SK-N-SH (cell line): ENCODE data around the gene PIANP. TPM values are rescaled to one million over a fixed set of nuclear protein-coding genes. Genes with fewer than 3 reads are reported as not detected.

Experiments
- CTCF ChIA-PET: fragments of 300-600, 350-600 bp; formaldehyde crosslinking; extraction: SDS; loops from one replicate; lab custom pipeline; 2021; lab: Yijun Ruan, JAX
- POLR2A ChIA-PET: fragments of 350-600 bp; sonication (Branson Sonifier 250); formaldehyde crosslinking; extraction: SDS; loops from one replicate; lab custom pipeline; 2020; ENCODE audit warnings: antibody characterized with exemption, inconsistent platforms; lab: Yijun Ruan, JAX
- DNase-seq: peaks from one replicate; pipeline ENCODE4 v3.0.0; 2012
- H2AFZ ChIP-seq: fragments of 200-600 bp; sonication (generic); 2 replicates; pipeline ENCODE4 v1.8.1; 2016; ENCODE audit warnings: antibody characterized with exemption, mild to moderate bottlenecking, low read depth
- H3F3A ChIP-seq: fragments of 200-600 bp; sonication (generic); replicated peaks from 2 replicates; pipeline ENCODE3; 2016; ENCODE audit warnings: antibody characterized with exemption, mild to moderate bottlenecking; ENCODE audit not compliant: insufficient read depth
- H3K27ac ChIP-seq, 2 experiments: fragments of 200-500 bp in 1 of 2; fragments of 200-600 bp in 1 of 2; sonication (Bioruptor generic) in 1 of 2; sonication (generic), shearing (Covaris generic) in 1 of 2; 2 replicates each; pipeline versions ENCODE4 v1.5.1 to v1.6.1; 2014 to 2016; ENCODE audit warnings: low read depth in 2 of 2, inconsistent platforms in 1 of 2, low read length in 1 of 2, mild to moderate bottlenecking in 1 of 2, mixed read lengths in 1 of 2
- H3K27me3 ChIP-seq: fragments of 200-600 bp; sonication (generic), shearing (Covaris generic); 2 replicates; pipeline ENCODE4 v1.6.1; 2016; ENCODE audit warnings: mixed run types; ENCODE audit not compliant: insufficient read depth
- H3K36me3 ChIP-seq, 2 experiments: fragments of 200-500 bp in 1 of 2; fragments of 200-600 bp in 1 of 2; sonication (Bioruptor generic) in 1 of 2; sonication (generic) in 1 of 2; replicated peaks in 1 of 2; 2 replicates each; pipeline versions ENCODE3 to v1.5.1; 2014 to 2016; ENCODE audit warnings: low read length in 1 of 2, mild to moderate bottlenecking in 1 of 2; ENCODE audit not compliant: insufficient read depth in 2 of 2, control insufficient read depth in 1 of 2
- H3K4me1 ChIP-seq, 2 experiments: fragments of 200-500 bp in 1 of 2; fragments of 200-600 bp in 1 of 2; sonication (Bioruptor generic) in 1 of 2; sonication (generic), shearing (Covaris generic) in 1 of 2; 2 replicates each; pipeline versions ENCODE4 v1.5.1 to v1.6.1; 2014 to 2016; ENCODE audit warnings: low read depth in 1 of 2, low read length in 1 of 2, mixed run types in 1 of 2; ENCODE audit not compliant: insufficient read depth in 2 of 2, control insufficient read depth in 1 of 2
- H3K4me2 ChIP-seq: fragments of 200-600 bp; sonication (generic), shearing (Covaris generic); 2 replicates; pipeline ENCODE4 v1.6.1; 2017; ENCODE audit warnings: mixed run types
- H3K4me3 ChIP-seq, 2 experiments: fragments of 200-500 bp in 1 of 2; fragments of 200-600 bp in 1 of 2; sonication (Bioruptor generic) in 1 of 2; sonication (generic), shearing (Covaris generic) in 1 of 2; 2 replicates each; pipeline versions ENCODE4 v1.5.1 to v1.8.1; 2014 to 2016; ENCODE audit warnings: low read depth in 2 of 2, inconsistent platforms in 1 of 2, low read length in 1 of 2, mild to moderate bottlenecking in 1 of 2, mixed read lengths in 1 of 2, moderate library complexity in 1 of 2
- H3K79me2 ChIP-seq: fragments of 200-600 bp; sonication (generic); 2 replicates; pipeline ENCODE4 v1.8.1; 2017; ENCODE audit warnings: mild to moderate bottlenecking; ENCODE audit not compliant: insufficient read depth
- H3K9ac ChIP-seq: fragments of 200-600 bp; sonication (generic); 2 replicates; pipeline ENCODE4 v1.6.1; 2017; ENCODE audit warnings: mixed run types
- H3K9me2 ChIP-seq: fragments of 200-600 bp; sonication (generic); 2 replicates; pipeline ENCODE4 v1.6.1; 2017; ENCODE audit warnings: mixed run types
- H3K9me3 ChIP-seq: fragments of 200-600 bp; sonication (generic); 2 replicates; pipeline ENCODE4 v1.6.1; 2017; ENCODE audit warnings: mixed run types, mild to moderate bottlenecking, moderate library complexity
- H4K20me1 ChIP-seq: fragments of 200-600 bp; sonication (generic); 2 replicates; pipeline ENCODE4 v1.6.1; 2017; ENCODE audit warnings: mild to moderate bottlenecking, mixed run types; ENCODE audit not compliant: insufficient read depth
- CHD2 ChIP-seq: fragments of 150-350 bp; IDR thresholded peaks from 2 replicates; pipeline ENCODE4 v1.6.1; 2018; ENCODE audit warnings: low read length; ENCODE audit not compliant: partially characterized antibody
- EP300 ChIP-seq, 2 experiments: IDR thresholded peaks; 2 replicates each; pipeline versions ENCODE4 v1.4.0 to v1.6.1; 2012; ENCODE audit warnings: borderline replicate concordance in 1 of 2, low read depth in 1 of 2, low read length in 1 of 2
- FOSL2 ChIP-seq: IDR thresholded peaks from 2 replicates; pipeline ENCODE4 v1.4.0; 2012; ENCODE audit warnings: low read depth, mild to moderate bottlenecking, moderate library complexity, borderline replicate concordance
- FOXJ3 ChIP-seq: sonication (generic); formaldehyde crosslinking; IDR thresholded peaks from 2 replicates; pipeline ENCODE4 v1.5.1; 2020; ENCODE audit warnings: mild to moderate bottlenecking, missing genetic modification reagents
- FOXM1 ChIP-seq: IDR thresholded peaks from 2 replicates; pipeline ENCODE4 v1.4.0; 2012; ENCODE audit warnings: low read depth, mild to moderate bottlenecking
- GATA2 ChIP-seq: sonication (generic); formaldehyde crosslinking; IDR thresholded peaks from 2 replicates; pipeline ENCODE4 v1.5.0; 2020; ENCODE audit warnings: mild to moderate bottlenecking, missing genetic modification reagents
- MEF2A ChIP-seq: IDR thresholded peaks from 2 replicates; pipeline ENCODE4 v1.4.0; 2012; ENCODE audit warnings: low read depth, borderline replicate concordance
- MXI1 ChIP-seq: IDR thresholded peaks from 2 replicates; pipeline ENCODE4 v1.6.1; 2012; ENCODE audit warnings: mild to moderate bottlenecking, low read depth, low read length, improper control_type of control experiment
- NFIC ChIP-seq: IDR thresholded peaks from 2 replicates; pipeline ENCODE4 v1.4.0; 2012; ENCODE audit warnings: borderline replicate concordance
- POLR2AphosphoS5 ChIP-seq: IDR thresholded peaks from 2 replicates; pipeline ENCODE4 v1.6.1; 2012; ENCODE audit warnings: low read depth, low read length
- RAD21 ChIP-seq: IDR thresholded peaks from 2 replicates; pipeline ENCODE4 v1.6.1; 2012; ENCODE audit warnings: mild to moderate bottlenecking, low read length
- RFX5 ChIP-seq: IDR thresholded peaks from 2 replicates; pipeline ENCODE4 v1.6.1; 2012; ENCODE audit warnings: mild to moderate bottlenecking, improper control_type of control experiment, low read length
- SIN3A ChIP-seq: IDR thresholded peaks from 2 replicates; pipeline ENCODE4 v1.6.1; 2012; ENCODE audit warnings: low read depth, mild to moderate bottlenecking, low read length, moderate library complexity, borderline replicate concordance
- SMC3 ChIP-seq: IDR thresholded peaks from 2 replicates; pipeline ENCODE4 v1.6.1; 2012; ENCODE audit warnings: low read depth, low read length, improper control_type of control experiment
- TAF1 ChIP-seq: IDR thresholded peaks from 2 replicates; pipeline ENCODE4 v1.6.1; 2012; ENCODE audit warnings: low read depth, mild to moderate bottlenecking, low read length, moderate library complexity, borderline replicate concordance
- TCF12 ChIP-seq: IDR thresholded peaks from 2 replicates; pipeline ENCODE4 v1.4.0; 2012
- YY1 ChIP-seq: IDR thresholded peaks from 2 replicates; pipeline ENCODE4 v1.4.0; 2012; ENCODE audit warnings: low read depth, mild to moderate bottlenecking
- WGBS: methylation state at CpG from one replicate; pipeline ENCODE4 v1.1.6; 2017; ENCODE audit warnings: low lambda C conversion rate; 5-methylcytosine and 5-hydroxymethylcytosine counted together
- polyA plus RNA-seq, 3 experiments: library from polyadenylated mRNA; depleted of rRNA; stranded (reverse); fragments of >200 nt; gene quantifications; 2 replicates each; pipeline ENCODE4 v1.2.3, GENCODE V29; 2012
- TF ChIP-seq, protein P1 (sequence below): IDR thresholded peaks from 2 replicates; pipeline ENCODE4 v1.6.1; 2012; ENCODE audit warnings: mild to moderate bottlenecking, low read depth, low read length, moderate library complexity
- TF ChIP-seq, protein P2 (sequence below): fragments of 200-600 bp; sonication (generic); IDR thresholded peaks from 2 replicates; pipeline ENCODE4 v1.6.1; 2017; ENCODE audit warnings: antibody characterized with exemption, mild to moderate bottlenecking, moderate library complexity

PIANP gene
- polyA plus RNA-seq, 1 of the 3 experiments (the other 2 are of a cell fraction) = 9.9 TPM

DNA sequence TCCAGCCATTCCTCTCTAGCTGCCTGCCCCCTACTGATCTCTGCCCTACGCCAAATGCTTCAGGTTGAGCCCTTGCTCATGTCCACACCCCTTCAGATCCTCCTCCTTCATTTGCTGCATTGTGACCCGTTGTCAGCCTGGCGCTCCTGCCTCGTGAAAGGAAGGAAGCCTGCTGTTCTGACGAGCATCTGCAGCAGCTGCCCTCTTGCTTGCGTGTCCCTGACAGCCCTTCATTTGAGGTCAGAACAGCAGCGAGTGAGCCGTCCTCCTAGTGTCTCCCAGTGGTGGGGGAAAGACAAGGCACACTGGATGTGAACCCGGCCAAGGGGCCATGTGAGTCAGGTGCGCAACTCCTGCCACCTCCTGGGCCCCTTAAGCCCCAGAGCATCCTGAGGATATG is 3.0 kb upstream of the PIANP start:
- TF ChIP-seq YY1 = no peak
- TF ChIP-seq SIN3A = no peak
- TF ChIP-seq TAF1 = no peak
- TF ChIP-seq GATA2 (CRISPR knock-in tag) = no peak
- TF ChIP-seq MEF2A = no peak
- no peak for TF ChIP-seq FOXJ3 (CRISPR knock-in tag)
- no peak for TF ChIP-seq MXI1
- TF ChIP-seq FOXM1 = no peak
- no peak for TF ChIP-seq RFX5
- no peak for TF ChIP-seq POLR2AphosphoS5
- TF ChIP-seq, protein P1, sequence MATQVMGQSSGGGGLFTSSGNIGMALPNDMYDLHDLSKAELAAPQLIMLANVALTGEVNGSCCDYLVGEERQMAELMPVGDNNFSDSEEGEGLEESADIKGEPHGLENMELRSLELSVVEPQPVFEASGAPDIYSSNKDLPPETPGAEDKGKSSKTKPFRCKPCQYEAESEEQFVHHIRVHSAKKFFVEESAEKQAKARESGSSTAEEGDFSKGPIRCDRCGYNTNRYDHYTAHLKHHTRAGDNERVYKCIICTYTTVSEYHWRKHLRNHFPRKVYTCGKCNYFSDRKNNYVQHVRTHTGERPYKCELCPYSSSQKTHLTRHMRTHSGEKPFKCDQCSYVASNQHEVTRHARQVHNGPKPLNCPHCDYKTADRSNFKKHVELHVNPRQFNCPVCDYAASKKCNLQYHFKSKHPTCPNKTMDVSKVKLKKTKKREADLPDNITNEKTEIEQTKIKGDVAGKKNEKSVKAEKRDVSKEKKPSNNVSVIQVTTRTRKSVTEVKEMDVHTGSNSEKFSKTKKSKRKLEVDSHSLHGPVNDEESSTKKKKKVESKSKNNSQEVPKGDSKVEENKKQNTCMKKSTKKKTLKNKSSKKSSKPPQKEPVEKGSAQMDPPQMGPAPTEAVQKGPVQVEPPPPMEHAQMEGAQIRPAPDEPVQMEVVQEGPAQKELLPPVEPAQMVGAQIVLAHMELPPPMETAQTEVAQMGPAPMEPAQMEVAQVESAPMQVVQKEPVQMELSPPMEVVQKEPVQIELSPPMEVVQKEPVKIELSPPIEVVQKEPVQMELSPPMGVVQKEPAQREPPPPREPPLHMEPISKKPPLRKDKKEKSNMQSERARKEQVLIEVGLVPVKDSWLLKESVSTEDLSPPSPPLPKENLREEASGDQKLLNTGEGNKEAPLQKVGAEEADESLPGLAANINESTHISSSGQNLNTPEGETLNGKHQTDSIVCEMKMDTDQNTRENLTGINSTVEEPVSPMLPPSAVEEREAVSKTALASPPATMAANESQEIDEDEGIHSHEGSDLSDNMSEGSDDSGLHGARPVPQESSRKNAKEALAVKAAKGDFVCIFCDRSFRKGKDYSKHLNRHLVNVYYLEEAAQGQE = no peak
- TF ChIP-seq, protein P2, sequence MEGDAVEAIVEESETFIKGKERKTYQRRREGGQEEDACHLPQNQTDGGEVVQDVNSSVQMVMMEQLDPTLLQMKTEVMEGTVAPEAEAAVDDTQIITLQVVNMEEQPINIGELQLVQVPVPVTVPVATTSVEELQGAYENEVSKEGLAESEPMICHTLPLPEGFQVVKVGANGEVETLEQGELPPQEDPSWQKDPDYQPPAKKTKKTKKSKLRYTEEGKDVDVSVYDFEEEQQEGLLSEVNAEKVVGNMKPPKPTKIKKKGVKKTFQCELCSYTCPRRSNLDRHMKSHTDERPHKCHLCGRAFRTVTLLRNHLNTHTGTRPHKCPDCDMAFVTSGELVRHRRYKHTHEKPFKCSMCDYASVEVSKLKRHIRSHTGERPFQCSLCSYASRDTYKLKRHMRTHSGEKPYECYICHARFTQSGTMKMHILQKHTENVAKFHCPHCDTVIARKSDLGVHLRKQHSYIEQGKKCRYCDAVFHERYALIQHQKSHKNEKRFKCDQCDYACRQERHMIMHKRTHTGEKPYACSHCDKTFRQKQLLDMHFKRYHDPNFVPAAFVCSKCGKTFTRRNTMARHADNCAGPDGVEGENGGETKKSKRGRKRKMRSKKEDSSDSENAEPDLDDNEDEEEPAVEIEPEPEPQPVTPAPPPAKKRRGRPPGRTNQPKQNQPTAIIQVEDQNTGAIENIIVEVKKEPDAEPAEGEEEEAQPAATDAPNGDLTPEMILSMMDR = no peak
- TF ChIP-seq FOSL2 = no peak
- no peak for TF ChIP-seq TCF12
- TF ChIP-seq NFIC = no peak
- TF ChIP-seq RAD21 = no peak
- TF ChIP-seq CHD2 = no peak
- no peak for TF ChIP-seq EP300 (IDR thresholded peaks at IDR 0.05; ENCODE audit: borderline replicate concordance in 1 of 2, low read depth in 1 of 2, low read length in 1 of 2)
- no peak for TF ChIP-seq SMC3
- ChIA-PET POLR2A (no interaction called here), CTCF (no interaction called here)
- WGBS = 56% methylated on average over 7 of the region's 10 CpGs
- Histone ChIP-seq H4K20me1 (no peaks in the 10 kb centered on the region), H3K4me3 (no peak overlapping the region), H3K9me3 (no peaks in the 10 kb centered on the region), H2AFZ (no peak overlapping the region), H3K9me2 (no peaks in the 10 kb centered on the region), H3K4me2 (no peak overlapping the region), H3F3A (peaks cover 9% of the 10 kb centered on the region), H3K36me3 (no peaks in the 10 kb centered on the region), H3K27ac (no peak overlapping the region), H3K27me3 (no peaks in the 10 kb centered on the region), H3K79me2 (peaks cover 11% of the 10 kb centered on the region), H3K9ac (no peak overlapping the region), H3K4me1 (peaks cover 6 to 7% of the 10 kb centered on the region in 2 experiments; a peak in 2 of 4 replicates)
- no peak for DNase-seq
